ENCODE measurements around the gene C11orf54. TPM values are rescaled to one million over a fixed set of nuclear protein-coding genes. Genes with fewer than 3 reads are reported as not detected.

Gene C11orf54
- total RNA-seq, 4 donors from 2014 or later = 33.8 to 81.4 (median 45.4) TPM

DNA sequence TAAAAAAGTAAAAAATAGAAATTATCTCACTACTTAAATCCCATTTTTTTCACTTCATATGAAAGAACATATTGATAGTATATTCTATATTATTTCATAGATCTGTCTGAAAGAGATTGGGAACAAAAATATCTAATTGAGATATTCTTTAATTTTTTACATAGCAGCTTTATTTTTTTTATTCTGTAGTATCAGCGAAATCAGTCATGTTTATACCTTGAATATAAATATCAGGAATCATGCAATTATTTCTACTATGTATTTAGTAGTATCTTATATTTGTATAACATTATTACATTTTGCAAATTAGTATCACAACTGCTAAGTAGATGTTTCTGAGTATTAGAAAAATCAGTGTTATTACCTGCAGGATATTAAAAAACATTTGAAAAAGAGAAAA is 20.4 kb downstream of the C11orf54 start:
- Histone ChIP-seq H3K4me1 (no peaks in the 10 kb centered on the region), H3K36me3 (peaks cover 0 to 86% of the 10 kb centered on the region in 2 donors), H3K9me3 (no peaks in the 10 kb centered on the region), H3K27ac (no peak overlapping the region), H3K27me3 (no peaks in the 10 kb centered on the region), H3K4me3 (no peak overlapping the region)
- ATAC-seq = no peak
- 85 to 94% methylated on average over 1 of the region's 1 CpG for WGBS, 2 donors (ENCODE audit: low coverage in 1 of 2)
- no peak for TF ChIP-seq EP300 (IDR thresholded peaks at IDR 0.05)
- TF ChIP-seq, protein P1, sequence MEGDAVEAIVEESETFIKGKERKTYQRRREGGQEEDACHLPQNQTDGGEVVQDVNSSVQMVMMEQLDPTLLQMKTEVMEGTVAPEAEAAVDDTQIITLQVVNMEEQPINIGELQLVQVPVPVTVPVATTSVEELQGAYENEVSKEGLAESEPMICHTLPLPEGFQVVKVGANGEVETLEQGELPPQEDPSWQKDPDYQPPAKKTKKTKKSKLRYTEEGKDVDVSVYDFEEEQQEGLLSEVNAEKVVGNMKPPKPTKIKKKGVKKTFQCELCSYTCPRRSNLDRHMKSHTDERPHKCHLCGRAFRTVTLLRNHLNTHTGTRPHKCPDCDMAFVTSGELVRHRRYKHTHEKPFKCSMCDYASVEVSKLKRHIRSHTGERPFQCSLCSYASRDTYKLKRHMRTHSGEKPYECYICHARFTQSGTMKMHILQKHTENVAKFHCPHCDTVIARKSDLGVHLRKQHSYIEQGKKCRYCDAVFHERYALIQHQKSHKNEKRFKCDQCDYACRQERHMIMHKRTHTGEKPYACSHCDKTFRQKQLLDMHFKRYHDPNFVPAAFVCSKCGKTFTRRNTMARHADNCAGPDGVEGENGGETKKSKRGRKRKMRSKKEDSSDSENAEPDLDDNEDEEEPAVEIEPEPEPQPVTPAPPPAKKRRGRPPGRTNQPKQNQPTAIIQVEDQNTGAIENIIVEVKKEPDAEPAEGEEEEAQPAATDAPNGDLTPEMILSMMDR (IDR thresholded peaks at IDR 0.05) = no peak
- TF ChIP-seq POLR2AphosphoS5 (IDR thresholded peaks at IDR 0.05) = no peak
- TF ChIP-seq POLR2A (IDR thresholded peaks at IDR 0.05) = no peak

DNA sequence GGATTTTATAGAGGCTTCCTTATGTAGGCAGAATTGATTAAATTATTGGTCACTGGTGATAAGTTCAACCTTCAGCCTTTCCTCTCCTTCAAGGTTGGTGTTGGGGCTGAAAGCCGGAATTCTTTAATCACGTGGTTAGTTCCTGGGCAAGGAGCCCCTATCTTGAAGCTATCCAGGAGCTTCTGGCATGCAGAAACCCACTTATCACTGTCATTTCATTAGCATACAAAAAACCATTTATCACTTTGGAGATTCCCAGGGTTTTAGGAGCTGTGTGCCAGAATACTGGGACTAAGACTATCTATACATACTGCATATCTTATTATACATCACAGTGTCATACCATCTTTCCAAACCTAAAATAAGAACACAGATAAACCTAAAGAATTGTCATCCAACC is 24.1 kb downstream of the C11orf54 start:
- no peaks in the 10 kb centered on the region for H3K4me1 ChIP-seq
- H3K9me3 ChIP-seq = no peaks in the 10 kb centered on the region
- WGBS, 2 donors (ENCODE audit: low coverage in 1 of 2) = 28% methylated on average over 2 of the region's 2 CpGs; no CpG with 5 or more reads in 1 of the 2 donors
- ATAC-seq = no peak
- no peak overlapping the region for H3K4me3 ChIP-seq
- TF ChIP-seq POLR2AphosphoS5 (IDR thresholded peaks at IDR 0.05) = no peak
- no peaks in the 10 kb centered on the region for H3K27me3 ChIP-seq
- H3K27ac ChIP-seq = no peak overlapping the region
- H3K36me3 ChIP-seq = peaks cover 0 to 50% of the 10 kb centered on the region in 2 donors

DNA sequence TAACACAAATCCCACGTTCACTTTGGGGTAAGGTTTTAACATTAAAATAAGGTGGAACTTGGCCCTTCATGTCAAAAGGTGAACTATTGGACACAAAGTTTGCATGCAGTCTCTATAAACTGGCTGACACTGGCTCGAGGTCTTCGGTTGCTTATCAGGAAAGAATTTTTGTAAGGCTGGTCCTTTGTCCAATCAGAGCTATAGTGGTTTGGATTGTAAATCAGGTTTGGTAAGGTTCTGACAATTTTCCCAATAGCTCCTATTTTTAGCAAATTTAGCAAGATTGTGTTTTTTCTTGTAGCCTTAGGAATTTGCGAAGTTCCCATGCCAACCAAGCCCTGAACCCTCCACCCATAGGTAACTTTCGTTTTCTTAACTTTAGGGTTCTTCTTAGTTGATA is 25.0 kb downstream of the C11orf54 start:
- no peak overlapping the region for H3K4me3 ChIP-seq
- H3K4me1 ChIP-seq = no peaks in the 10 kb centered on the region
- 77 to 90% methylated on average over 5 of the region's 5 CpGs for WGBS, 2 donors (ENCODE audit: low coverage in 1 of 2)
- H3K9me3 ChIP-seq = no peaks in the 10 kb centered on the region
- TF ChIP-seq EP300 (IDR thresholded peaks at IDR 0.05) = no peak
- TF ChIP-seq POLR2AphosphoS5 (IDR thresholded peaks at IDR 0.05) = no peak
- TF ChIP-seq POLR2A (IDR thresholded peaks at IDR 0.05) = no peak
- TF ChIP-seq, protein P1 (IDR thresholded peaks at IDR 0.05) = no peak
- no peaks in the 10 kb centered on the region for H3K27me3 ChIP-seq
- no peak for ATAC-seq
- no peak overlapping the region for H3K27ac ChIP-seq
- H3K36me3 ChIP-seq = peaks cover 0 to 40% of the 10 kb centered on the region in 2 donors

DNA sequence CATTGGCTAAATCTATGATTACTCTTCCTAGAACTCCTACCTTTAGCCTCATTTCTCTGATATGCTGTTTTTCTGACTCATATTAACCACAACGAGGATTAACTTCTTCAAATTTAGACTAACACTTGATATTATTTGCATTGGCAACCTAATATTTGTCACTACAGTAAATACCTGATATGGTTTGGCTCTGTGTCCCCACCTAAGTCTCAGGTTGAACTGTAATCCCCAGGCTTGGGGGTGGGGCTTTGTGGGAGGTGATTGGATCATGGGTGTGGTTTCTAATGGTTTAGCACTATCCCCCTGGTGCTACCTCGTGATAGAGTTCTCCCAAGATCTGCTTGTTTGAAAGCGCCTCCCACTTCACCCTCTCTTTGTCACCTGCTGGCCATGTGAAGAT is 25.5 kb downstream of the C11orf54 start:
- H3K4me3 ChIP-seq = no peak overlapping the region
- ATAC-seq = no peak
- TF ChIP-seq, protein P1 (IDR thresholded peaks at IDR 0.05) = no peak
- TF ChIP-seq POLR2AphosphoS5 (IDR thresholded peaks at IDR 0.05) = no peak
- no peak for TF ChIP-seq POLR2A (IDR thresholded peaks at IDR 0.05)
- TF ChIP-seq EP300 (IDR thresholded peaks at IDR 0.05) = no peak
- no peaks in the 10 kb centered on the region for H3K27me3 ChIP-seq
- WGBS, 2 donors (ENCODE audit: low coverage in 1 of 2) = 63 to 72% methylated on average over 1 to 2 of the region's 3 CpGs
- peaks cover 0 to 35% of the 10 kb centered on the region in 2 donors for H3K36me3 ChIP-seq
- no peaks in the 10 kb centered on the region for H3K9me3 ChIP-seq
- no peak overlapping the region for H3K27ac ChIP-seq
- no peaks in the 10 kb centered on the region for H3K4me1 ChIP-seq

DNA sequence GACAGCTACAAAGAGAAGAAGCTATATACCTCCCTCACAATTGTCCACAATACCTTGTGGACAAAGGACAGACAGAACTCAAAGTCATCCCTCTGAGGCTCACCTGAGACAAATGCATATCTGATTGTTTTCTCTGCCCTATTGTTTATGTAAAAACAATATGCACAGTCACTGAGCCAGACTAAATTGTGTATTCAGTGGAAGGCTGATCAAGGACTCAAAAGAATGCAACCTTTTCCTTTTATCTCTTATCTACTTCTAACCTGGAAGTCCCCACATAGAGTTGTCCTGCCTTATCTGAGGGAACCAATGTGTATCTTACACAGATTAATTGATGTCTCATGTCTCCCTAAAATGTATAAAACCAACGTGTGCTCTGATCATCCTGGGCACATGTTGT is 28.7 kb downstream of the C11orf54 start:
- Histone ChIP-seq H3K36me3 (peaks cover 0 to 3% of the 10 kb centered on the region in 2 donors), H3K27me3 (no peaks in the 10 kb centered on the region), H3K4me1 (no peaks in the 10 kb centered on the region), H3K9me3 (no peaks in the 10 kb centered on the region), H3K4me3 (no peak overlapping the region), H3K27ac (no peak overlapping the region)
- WGBS, 2 donors (ENCODE audit: low coverage in 1 of 2) = 57% methylated on average over 1 of the region's 1 CpG; no CpG with 5 or more reads in 1 of the 2 donors
- ATAC-seq = no peak
- no peak for TF ChIP-seq POLR2A (IDR thresholded peaks at IDR 0.05)

- Histone ChIP-seq H3K9me3 (no peaks in the 10 kb centered on the region), H3K4me3 (no peak overlapping the region), H3K27me3 (no peaks in the 10 kb centered on the region), H3K36me3 (no peaks in the 10 kb centered on the region), H3K4me1 (no peaks in the 10 kb centered on the region), H3K27ac (no peak overlapping the region)
- TF ChIP-seq, protein P1 (IDR thresholded peaks at IDR 0.05) = no peak
- TF ChIP-seq EP300 (IDR thresholded peaks at IDR 0.05) (no peak), POLR2A (IDR thresholded peaks at IDR 0.05) (no peak), POLR2AphosphoS5 (IDR thresholded peaks at IDR 0.05) (no peak)
- WGBS, 2 donors (ENCODE audit: low coverage in 1 of 2) = 100% methylated on average over 1 of the region's 4 CpGs
- ATAC-seq = no peak
These were observed 30.7 kb downstream of the C11orf54 start for GRCh38 chr11:93772123-93772522.
